Astrocyte of the cerebellum (primary cell): ENCODE measurements around the gene MYL10.
"Not testable (repeated sequence)": the region's sequence is repeated elsewhere in the genome, so short reads cannot be mapped to it uniquely, and the experiment has no call there.

Experiments
- DNase-seq: peaks from one replicate; pipeline ENCODE4 v3.0.0-alpha.2; 2011; ENCODE audit warnings: low read depth
- H3K4me3 ChIP-seq: 2 replicates; pipeline ENCODE4 v1.5.1; 2011; ENCODE audit warnings: mild to moderate bottlenecking, low read depth, low read length, moderate library complexity
- CTCF ChIP-seq: IDR thresholded peaks from 2 replicates; pipeline ENCODE4 v1.5.1; 2012; ENCODE audit warnings: low read length, low read depth, moderate library complexity, mild to moderate bottlenecking; ENCODE audit errors: missing control alignments
- in situ Hi-C: cut with HindIII; loops from 2 replicates; pipeline ENCODE4 v1.10.0; 2017; ENCODE audit warnings: low sequenced_read_pairs

Gene MYL10

GRCh38 chr7:101605611-101606497, 23.2 kb downstream of the MYL10 start:
- TF ChIP-seq CTCF: no peak
- no peak for DNase-seq
- in situ Hi-C loops: no loop called here
- H3K4me3 ChIP-seq: no peak overlapping the region

GRCh38 chr7:101604934-101605332, 24.2 kb downstream of the MYL10 start:
- DNase-seq, H3K4me3 ChIP-seq, in situ Hi-C loops: not testable (repeated sequence)

GRCh38 chr7:101604331-101604933, 24.7 kb downstream of the MYL10 start:
- DNase-seq: no peak
- no peak overlapping the region for H3K4me3 ChIP-seq
- in situ Hi-C loops: no loop called here
- no peak for TF ChIP-seq CTCF

- in situ Hi-C loops: no loop called here
- peak; percentile 53 for DNase-seq
- H3K4me3 ChIP-seq: no peak overlapping the region
- TF ChIP-seq CTCF: peak; percentile 95
Measured at GRCh38 chr7:101602484-101603241, 26.4 kb downstream of the MYL10 start.

GRCh38 chr7:101602082-101602481, 27.0 kb downstream of the MYL10 start:
- TF ChIP-seq CTCF: no peak
- no peak for DNase-seq
- in situ Hi-C loops: no loop called here
- no peak overlapping the region for H3K4me3 ChIP-seq

- in situ Hi-C loops: no loop called here
- no peak for DNase-seq
- no peak overlapping the region for H3K4me3 ChIP-seq
- no peak for TF ChIP-seq CTCF
Measured at GRCh38 chr7:101599787-101600186, 29.3 kb downstream of the MYL10 start.
